Measurements from ENCODE around the gene BZW1. TPM values are rescaled to one million over a fixed set of nuclear protein-coding genes. Genes with fewer than 3 reads are reported as not detected.

The BZW1 gene
- polyA plus RNA-seq, 1 of the 3 experiments (the other 2 are of a cell fraction): 131 TPM

DNA sequence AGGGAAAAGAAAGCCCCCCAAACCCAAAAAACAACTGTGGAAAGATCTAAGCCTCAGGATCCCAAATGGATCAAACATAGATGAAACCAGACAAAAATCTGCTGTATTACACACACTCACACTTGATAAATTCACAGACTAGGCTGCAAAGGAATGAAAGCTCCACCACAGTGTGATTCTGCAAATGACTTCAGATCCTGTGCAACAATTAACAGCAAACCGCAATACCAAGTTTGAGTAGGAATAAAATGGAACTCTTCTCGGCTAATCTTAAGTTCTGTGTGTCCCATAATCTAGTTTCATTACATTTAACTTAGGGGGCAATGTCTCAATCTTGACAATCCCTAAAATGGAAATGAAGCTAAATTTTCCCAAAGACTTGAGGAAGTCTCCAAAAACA is 40.9 kb downstream of the BZW1 start:
- no peak for DNase-seq
- no peak overlapping the region for H3K4me2 ChIP-seq
- no peak for TF ChIP-seq MXI1 (IDR thresholded peaks at IDR 0.05; ENCODE audit: low read depth, low read length)
- TF ChIP-seq, protein P1, sequence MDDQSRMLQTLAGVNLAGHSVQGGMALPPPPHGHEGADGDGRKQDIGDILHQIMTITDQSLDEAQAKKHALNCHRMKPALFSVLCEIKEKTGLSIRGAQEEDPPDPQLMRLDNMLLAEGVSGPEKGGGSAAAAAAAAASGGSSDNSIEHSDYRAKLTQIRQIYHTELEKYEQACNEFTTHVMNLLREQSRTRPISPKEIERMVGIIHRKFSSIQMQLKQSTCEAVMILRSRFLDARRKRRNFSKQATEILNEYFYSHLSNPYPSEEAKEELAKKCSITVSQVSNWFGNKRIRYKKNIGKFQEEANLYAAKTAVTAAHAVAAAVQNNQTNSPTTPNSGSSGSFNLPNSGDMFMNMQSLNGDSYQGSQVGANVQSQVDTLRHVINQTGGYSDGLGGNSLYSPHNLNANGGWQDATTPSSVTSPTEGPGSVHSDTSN (IDR thresholded peaks at IDR 0.05): no peak
- TF ChIP-seq GATA2 (CRISPR knock-in tag; IDR thresholded peaks at IDR 0.05): no peak
- TF ChIP-seq JUND (IDR thresholded peaks at IDR 0.05): no peak
- TF ChIP-seq ELF1 (IDR thresholded peaks at IDR 0.05): no peak
- TF ChIP-seq POLR2AphosphoS5 (IDR thresholded peaks at IDR 0.05; ENCODE audit: low read depth, low read length): no peak
- TF ChIP-seq USF2 (IDR thresholded peaks at IDR 0.05; ENCODE audit: borderline replicate concordance, low read depth, low read length): no peak
- TF ChIP-seq, protein P2, sequence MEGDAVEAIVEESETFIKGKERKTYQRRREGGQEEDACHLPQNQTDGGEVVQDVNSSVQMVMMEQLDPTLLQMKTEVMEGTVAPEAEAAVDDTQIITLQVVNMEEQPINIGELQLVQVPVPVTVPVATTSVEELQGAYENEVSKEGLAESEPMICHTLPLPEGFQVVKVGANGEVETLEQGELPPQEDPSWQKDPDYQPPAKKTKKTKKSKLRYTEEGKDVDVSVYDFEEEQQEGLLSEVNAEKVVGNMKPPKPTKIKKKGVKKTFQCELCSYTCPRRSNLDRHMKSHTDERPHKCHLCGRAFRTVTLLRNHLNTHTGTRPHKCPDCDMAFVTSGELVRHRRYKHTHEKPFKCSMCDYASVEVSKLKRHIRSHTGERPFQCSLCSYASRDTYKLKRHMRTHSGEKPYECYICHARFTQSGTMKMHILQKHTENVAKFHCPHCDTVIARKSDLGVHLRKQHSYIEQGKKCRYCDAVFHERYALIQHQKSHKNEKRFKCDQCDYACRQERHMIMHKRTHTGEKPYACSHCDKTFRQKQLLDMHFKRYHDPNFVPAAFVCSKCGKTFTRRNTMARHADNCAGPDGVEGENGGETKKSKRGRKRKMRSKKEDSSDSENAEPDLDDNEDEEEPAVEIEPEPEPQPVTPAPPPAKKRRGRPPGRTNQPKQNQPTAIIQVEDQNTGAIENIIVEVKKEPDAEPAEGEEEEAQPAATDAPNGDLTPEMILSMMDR (IDR thresholded peaks at IDR 0.05): no peak
- TF ChIP-seq, protein P3, sequence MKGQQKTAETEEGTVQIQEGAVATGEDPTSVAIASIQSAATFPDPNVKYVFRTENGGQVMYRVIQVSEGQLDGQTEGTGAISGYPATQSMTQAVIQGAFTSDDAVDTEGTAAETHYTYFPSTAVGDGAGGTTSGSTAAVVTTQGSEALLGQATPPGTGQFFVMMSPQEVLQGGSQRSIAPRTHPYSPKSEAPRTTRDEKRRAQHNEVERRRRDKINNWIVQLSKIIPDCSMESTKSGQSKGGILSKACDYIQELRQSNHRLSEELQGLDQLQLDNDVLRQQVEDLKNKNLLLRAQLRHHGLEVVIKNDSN (IDR thresholded peaks at IDR 0.05; ENCODE audit: borderline replicate concordance, low read depth): no peak
- no peak for TF ChIP-seq RAD21 (IDR thresholded peaks at IDR 0.05; ENCODE audit: low read length)
- no peak for TF ChIP-seq FOXJ3 (CRISPR knock-in tag; IDR thresholded peaks at IDR 0.05)
- 100% methylated on average over 2 of the region's 2 CpGs for WGBS (ENCODE audit: low lambda C conversion rate)
- no peaks in the 10 kb centered on the region for H3K4me1 ChIP-seq (ENCODE audit: control insufficient read depth in 1 of 2, insufficient read depth in 2 of 2, low read depth in 1 of 2, low read length in 1 of 2)
- H3K27ac ChIP-seq (ENCODE audit: low read depth in 2 of 2, low read length in 1 of 2): no peak overlapping the region
- no peaks in the 10 kb centered on the region for H3K9me3 ChIP-seq
- POLR2A ChIA-PET: no interaction called here
- peaks cover 25% of the 10 kb centered on the region; the same call in 1 of the 2 replicates for H4K20me1 ChIP-seq (ENCODE audit: insufficient read depth)
- H3K36me3 ChIP-seq (replicated peaks in 1 of 2; ENCODE audit: control insufficient read depth in 1 of 2, insufficient read depth in 2 of 2, low read length in 1 of 2): peaks cover 54 to 64% of the 10 kb centered on the region in 2 experiments
- H2AFZ ChIP-seq (ENCODE audit: low read depth): no peak overlapping the region
- no peak overlapping the region for H3K9ac ChIP-seq
- peaks cover 68% of the 10 kb centered on the region for H3F3A ChIP-seq (replicated peaks; ENCODE audit: insufficient read depth)
- no peaks in the 10 kb centered on the region for H3K27me3 ChIP-seq (ENCODE audit: insufficient read depth)
- peaks cover 29% of the 10 kb centered on the region for H3K79me2 ChIP-seq (ENCODE audit: insufficient read depth)
- CTCF ChIA-PET: interaction anchor here (0.9 kb wide), 1 partner anchor 217 kb away, joined by 3 read pairs; no protein-coding TSS in a partner anchor
- no peaks in the 10 kb centered on the region for H3K9me2 ChIP-seq
- H3K4me3 ChIP-seq (ENCODE audit: low read depth in 2 of 2, low read length in 1 of 2): no peak overlapping the region

GRCh38 chr2:200856806-200857205 is 45.1 kb downstream of the BZW1 start:
- H3K36me3 ChIP-seq (replicated peaks in 1 of 2; ENCODE audit: control insufficient read depth in 1 of 2, insufficient read depth in 2 of 2, low read length in 1 of 2): peaks cover 81 to 96% of the 10 kb centered on the region in 2 experiments
- no peaks in the 10 kb centered on the region for H3K9me2 ChIP-seq
- TF ChIP-seq, protein P4, sequence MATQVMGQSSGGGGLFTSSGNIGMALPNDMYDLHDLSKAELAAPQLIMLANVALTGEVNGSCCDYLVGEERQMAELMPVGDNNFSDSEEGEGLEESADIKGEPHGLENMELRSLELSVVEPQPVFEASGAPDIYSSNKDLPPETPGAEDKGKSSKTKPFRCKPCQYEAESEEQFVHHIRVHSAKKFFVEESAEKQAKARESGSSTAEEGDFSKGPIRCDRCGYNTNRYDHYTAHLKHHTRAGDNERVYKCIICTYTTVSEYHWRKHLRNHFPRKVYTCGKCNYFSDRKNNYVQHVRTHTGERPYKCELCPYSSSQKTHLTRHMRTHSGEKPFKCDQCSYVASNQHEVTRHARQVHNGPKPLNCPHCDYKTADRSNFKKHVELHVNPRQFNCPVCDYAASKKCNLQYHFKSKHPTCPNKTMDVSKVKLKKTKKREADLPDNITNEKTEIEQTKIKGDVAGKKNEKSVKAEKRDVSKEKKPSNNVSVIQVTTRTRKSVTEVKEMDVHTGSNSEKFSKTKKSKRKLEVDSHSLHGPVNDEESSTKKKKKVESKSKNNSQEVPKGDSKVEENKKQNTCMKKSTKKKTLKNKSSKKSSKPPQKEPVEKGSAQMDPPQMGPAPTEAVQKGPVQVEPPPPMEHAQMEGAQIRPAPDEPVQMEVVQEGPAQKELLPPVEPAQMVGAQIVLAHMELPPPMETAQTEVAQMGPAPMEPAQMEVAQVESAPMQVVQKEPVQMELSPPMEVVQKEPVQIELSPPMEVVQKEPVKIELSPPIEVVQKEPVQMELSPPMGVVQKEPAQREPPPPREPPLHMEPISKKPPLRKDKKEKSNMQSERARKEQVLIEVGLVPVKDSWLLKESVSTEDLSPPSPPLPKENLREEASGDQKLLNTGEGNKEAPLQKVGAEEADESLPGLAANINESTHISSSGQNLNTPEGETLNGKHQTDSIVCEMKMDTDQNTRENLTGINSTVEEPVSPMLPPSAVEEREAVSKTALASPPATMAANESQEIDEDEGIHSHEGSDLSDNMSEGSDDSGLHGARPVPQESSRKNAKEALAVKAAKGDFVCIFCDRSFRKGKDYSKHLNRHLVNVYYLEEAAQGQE (IDR thresholded peaks at IDR 0.05; ENCODE audit: low read depth, low read length): no peak
- no peak for TF ChIP-seq RFX5 (IDR thresholded peaks at IDR 0.05; ENCODE audit: low read length)
- no peak overlapping the region for H3K27ac ChIP-seq (ENCODE audit: low read depth in 2 of 2, low read length in 1 of 2)
- peaks cover 49% of the 10 kb centered on the region for H3F3A ChIP-seq (replicated peaks; ENCODE audit: insufficient read depth)
- no peak overlapping the region for H3K9ac ChIP-seq
- H3K9me3 ChIP-seq: no peaks in the 10 kb centered on the region
- H3K4me2 ChIP-seq: no peak overlapping the region
- H3K4me3 ChIP-seq (ENCODE audit: low read depth in 2 of 2, low read length in 1 of 2): no peak overlapping the region
- peaks cover 17 to 18% of the 10 kb centered on the region in 2 experiments; a peak in 3 of 4 replicates for H3K4me1 ChIP-seq (ENCODE audit: control insufficient read depth in 1 of 2, insufficient read depth in 2 of 2, low read depth in 1 of 2, low read length in 1 of 2)
- H4K20me1 ChIP-seq (ENCODE audit: insufficient read depth): peaks cover 67% of the 10 kb centered on the region
- no peak for DNase-seq
- 98% methylated on average over 8 of the region's 8 CpGs for WGBS (ENCODE audit: low lambda C conversion rate)
- H3K79me2 ChIP-seq (ENCODE audit: insufficient read depth): peaks cover 71% of the 10 kb centered on the region
- CTCF ChIA-PET: no interaction called here
- H3K27me3 ChIP-seq (ENCODE audit: insufficient read depth): no peaks in the 10 kb centered on the region
- H2AFZ ChIP-seq (ENCODE audit: low read depth): no peak overlapping the region
- POLR2A ChIA-PET: interaction anchor here (0.7 kb wide), 1 partner anchor 13 kb away, joined by 5 read pairs; no protein-coding TSS in a partner anchor
